ENCODE results near the gene CXCL16.
"Not testable (repeated sequence)": the region's sequence is repeated elsewhere in the genome, so short reads cannot be mapped to it uniquely, and the experiment has no call there.

Gene CXCL16

GRCh38 chr17:4703330-4703691 lies 36.4 kb downstream of the CXCL16 start:
- in situ Hi-C loops (cut with HindIII; ENCODE audit: low sequenced_read_pairs), result no loop called here

DNA sequence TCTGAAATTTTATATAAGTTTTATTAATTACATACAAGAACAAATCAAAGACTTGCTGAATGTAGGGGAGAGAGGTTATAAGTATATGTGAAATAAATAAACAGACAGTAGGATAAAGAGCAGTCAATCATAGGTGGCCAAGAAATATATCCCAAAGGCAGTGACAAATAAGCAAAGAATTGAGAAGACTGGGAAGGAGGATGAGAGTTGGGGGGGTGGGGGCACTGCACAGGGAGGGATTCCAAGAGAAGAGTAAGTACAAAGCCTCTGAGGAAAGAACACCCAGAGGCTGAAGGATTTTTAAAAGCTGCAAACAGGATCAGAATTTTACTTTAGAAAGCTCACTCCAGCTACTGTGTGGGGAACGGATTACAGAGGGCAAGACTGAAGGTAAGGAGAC lies 38.6 kb downstream of the CXCL16 start:
- in situ Hi-C loops (cut with HindIII; ENCODE audit: low sequenced_read_pairs), result no loop called here

DNA sequence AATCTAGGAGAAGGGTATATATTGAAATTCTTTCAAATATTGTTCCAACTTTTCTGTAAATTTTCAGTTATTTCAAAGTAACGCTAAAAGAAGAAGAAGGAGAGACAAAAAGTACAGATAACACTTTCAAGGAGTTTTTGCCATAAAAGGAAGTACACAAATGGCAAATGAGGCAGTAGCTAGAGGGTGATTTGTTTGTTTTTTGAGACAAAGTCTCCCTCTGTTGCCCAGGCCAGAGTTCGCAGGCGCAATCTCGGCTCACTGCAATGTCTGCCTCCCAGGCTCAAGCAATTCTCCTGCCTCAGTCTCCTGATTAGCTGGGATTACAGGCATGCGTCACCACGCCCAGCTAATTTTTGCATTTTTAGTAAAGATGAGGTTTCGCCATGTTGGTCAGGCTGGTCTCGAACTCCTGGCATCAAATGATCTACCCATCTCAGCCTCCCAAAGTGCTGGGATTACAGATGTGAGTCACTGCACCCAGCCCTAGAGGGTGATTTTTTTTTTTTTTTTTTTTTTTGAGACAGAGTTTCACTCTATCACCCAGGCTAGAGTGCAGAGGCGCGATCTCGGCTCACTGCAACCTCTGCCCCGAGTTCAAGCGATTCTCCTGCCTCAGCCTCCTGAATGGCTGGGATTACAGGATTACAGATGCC lies 40.2 kb downstream of the CXCL16 start:
- in situ Hi-C loops (cut with HindIII; ENCODE audit: low sequenced_read_pairs), result not testable (repeated sequence)

DNA sequence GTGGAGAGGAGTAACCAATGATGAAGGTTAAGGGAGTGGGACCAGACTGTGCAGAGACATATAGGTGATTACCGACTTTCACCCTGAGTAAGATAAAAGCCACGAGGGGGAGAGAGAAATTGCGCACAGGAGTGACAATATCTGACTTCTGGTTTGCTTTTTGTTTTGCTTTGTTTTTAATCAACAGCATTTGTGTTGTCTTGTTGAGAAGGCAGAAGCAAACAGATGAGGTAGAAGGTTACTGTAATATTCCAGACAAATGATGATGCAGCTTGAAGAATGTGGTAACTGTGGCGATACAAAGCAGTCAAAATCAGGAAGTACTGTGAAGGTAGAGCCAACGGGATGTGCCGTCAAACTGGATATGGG lies 43.3 kb downstream of the CXCL16 start:
- in situ Hi-C loops (cut with HindIII; ENCODE audit: low sequenced_read_pairs), result no loop called here

DNA sequence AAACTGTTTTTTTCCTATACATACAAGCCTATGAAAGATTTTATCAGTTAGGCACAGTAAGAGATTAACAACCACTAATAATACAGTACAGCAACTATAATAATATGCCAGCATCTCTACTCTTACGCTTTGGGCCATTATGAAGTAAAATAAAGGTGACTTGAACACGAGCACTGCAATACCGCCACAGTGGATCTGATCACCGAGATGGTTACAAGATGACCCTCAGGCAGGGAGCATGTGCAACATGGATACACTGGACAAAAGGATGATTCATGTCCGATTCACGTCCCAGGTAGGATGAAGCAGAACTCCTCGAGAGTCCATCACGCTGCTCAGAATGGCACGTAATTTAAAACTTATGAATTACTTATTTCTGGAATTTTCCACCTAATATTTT lies 46.3 kb downstream of the CXCL16 start:
- in situ Hi-C loops (cut with HindIII; ENCODE audit: low sequenced_read_pairs), result no loop called here

DNA sequence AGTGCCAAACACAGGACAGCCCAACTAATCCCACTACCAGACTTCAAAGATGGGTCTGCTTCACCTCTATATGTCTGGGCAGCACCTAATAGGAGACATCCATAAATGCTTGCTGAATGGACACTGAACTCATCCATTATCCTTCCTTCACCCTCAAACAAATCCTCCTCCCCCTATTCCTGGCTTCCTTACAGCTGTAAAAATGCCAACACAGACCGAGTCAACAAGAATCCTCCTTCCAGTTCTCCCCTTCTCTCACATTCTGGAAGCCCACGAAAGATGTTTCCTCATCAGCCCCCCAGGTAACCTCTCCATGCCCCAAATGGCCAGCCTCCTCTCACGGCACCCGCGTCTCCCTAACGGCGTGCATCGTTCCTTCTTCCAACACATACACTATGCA lies 48.0 kb downstream of the CXCL16 start:
- in situ Hi-C loops (cut with HindIII; ENCODE audit: low sequenced_read_pairs), result no loop called here

DNA sequence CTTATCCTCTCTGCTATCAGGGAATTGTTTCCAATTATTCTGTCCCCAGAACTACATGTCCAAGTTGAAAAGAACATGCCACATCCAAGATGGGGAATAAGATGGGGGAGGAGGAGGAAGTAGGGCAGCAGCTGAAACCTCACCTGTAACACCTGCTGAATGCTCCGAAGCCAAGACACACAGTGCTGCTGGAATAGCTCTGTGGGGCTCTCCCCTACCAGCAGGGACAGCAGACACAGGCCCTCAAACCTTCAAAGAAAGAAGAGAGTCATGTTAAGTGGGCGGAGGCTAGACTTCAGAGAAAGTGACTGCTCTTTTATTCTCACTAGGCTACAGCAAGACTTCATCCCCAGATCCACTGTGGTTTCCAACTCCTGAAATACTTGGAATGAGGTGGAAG lies 49.0 kb downstream of the CXCL16 start:
- in situ Hi-C loops (cut with HindIII; ENCODE audit: low sequenced_read_pairs), result no loop called here

- in situ Hi-C loops (cut with HindIII; ENCODE audit: low sequenced_read_pairs), result not testable (repeated sequence)
Measured at GRCh38 chr17:4689872-4690271, 49.9 kb downstream of the CXCL16 start.

DNA sequence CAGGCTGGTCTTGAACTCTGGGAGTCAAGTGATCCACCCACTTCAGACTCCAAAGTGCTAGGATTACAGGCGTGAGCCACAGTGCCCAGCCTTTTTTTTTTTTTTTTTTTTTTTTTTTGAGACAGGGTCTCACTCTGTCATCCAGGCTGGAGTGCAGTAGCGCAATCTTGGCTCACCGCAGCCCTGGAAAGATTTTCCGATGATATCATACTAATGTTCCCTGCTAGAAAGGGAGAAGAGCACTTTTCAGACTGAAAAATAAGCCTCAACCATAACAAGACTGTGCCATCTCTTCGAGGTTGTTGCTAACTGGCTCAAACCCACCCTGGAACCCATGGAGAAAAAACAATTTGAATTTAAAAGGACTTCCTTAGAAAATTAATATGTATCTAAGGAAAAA lies 56.0 kb downstream of the CXCL16 start:
- in situ Hi-C loops (cut with HindIII; ENCODE audit: low sequenced_read_pairs), result not testable (repeated sequence)
